ENCODE measurements around the gene HSD17B1. TPM values are rescaled to one million over a fixed set of nuclear protein-coding genes. Genes with fewer than 3 reads are reported as not detected.

Gene HSD17B1
- total RNA-seq, 1 experiment from 2014 or later = 1.5 TPM

DNA sequence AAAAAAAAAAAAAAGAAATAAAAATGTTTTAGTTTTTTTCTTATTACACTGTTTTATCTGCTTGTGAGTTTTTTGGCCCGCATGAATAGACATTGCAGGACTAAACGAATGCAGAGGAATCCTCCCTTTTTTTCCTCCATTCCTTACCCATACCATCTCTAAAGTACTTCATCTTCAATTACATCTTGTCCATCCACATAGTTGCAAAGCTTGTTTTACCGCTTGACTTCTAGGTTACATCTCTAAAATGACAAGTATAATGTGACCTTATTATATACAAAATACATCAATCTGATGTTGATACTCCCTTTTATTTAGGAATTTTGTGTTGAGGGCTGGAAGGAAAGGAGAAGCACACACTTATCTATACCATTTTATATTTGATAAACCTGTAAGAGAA is 43.7 kb downstream of the HSD17B1 start:
- Histone ChIP-seq H3K23ac (ENCODE audit: insufficient read length, low read depth, low read length) (no peak overlapping the region), H4K91ac (ENCODE audit: insufficient read length, low read depth, low read length) (no peak overlapping the region), H2BK15ac (ENCODE audit: low read depth, low read length) (no peak overlapping the region), H3K14ac (ENCODE audit: insufficient read depth, low read length) (no peak overlapping the region), H2BK120ac (ENCODE audit: low read depth, low read length, poor library complexity, severe bottlenecking) (no peak overlapping the region), H4K8ac (replicated peaks; ENCODE audit: insufficient read length, low read depth, low read length) (no peak overlapping the region), H2BK5ac (ENCODE audit: insufficient read length, low read length) (no peak overlapping the region), H3K9ac (ENCODE audit: extremely low read depth, insufficient read length, low read length) (no peak overlapping the region), H3K79me1 (ENCODE audit: insufficient read depth, low read depth, low read length, poor library complexity, severe bottlenecking) (peaks cover 3% of the 10 kb centered on the region), H3K4me1 (ENCODE audit: insufficient read depth, low read length) (no peaks in the 10 kb centered on the region), H3K79me2 (ENCODE audit: insufficient read depth, low read length) (no peaks in the 10 kb centered on the region; the same call in 1 of the 2 replicates), H3K56ac (ENCODE audit: insufficient read length, low read depth, low read length) (no peak overlapping the region), H2AK5ac (ENCODE audit: insufficient read length, low read length) (no peak overlapping the region), H3K27me3 (ENCODE audit: insufficient read depth, low read length) (no peaks in the 10 kb centered on the region), H2AFZ (ENCODE audit: low read length) (no peak overlapping the region), H4K5ac (ENCODE audit: insufficient read length, low read depth, low read length) (no peak overlapping the region), H2BK20ac (ENCODE audit: low read depth, low read length, poor library complexity, severe bottlenecking) (no peak overlapping the region), H3K27ac (ENCODE audit: insufficient read length, low read depth, low read length) (no peak overlapping the region), H3K23me2 (ENCODE audit: insufficient read length, low read depth, low read length, poor library complexity, severe bottlenecking) (no peaks in the 10 kb centered on the region), H3K18ac (ENCODE audit: insufficient read length, low read depth, low read length) (no peak overlapping the region), H3K9me3 (ENCODE audit: control insufficient read depth, low read depth, low read length) (no peaks in the 10 kb centered on the region), H3T11ph (ENCODE audit: low read length) (no peak overlapping the region), H2BK12ac (ENCODE audit: insufficient read length, low read depth, low read length) (no peak overlapping the region), H3K4ac (ENCODE audit: low read depth, low read length) (no peak overlapping the region), H3K4me2 (ENCODE audit: insufficient read depth, insufficient read length, low read length) (no peak overlapping the region), H4K20me1 (ENCODE audit: control insufficient read depth, insufficient read depth, insufficient read length) (no peaks in the 10 kb centered on the region)
- no peaks in the 10 kb centered on the region for H3K9me3 Mint-ChIP-seq
- no peak for DNase-seq
- no peak overlapping the region; a peak in 1 of 7 replicates for H3K27ac Mint-ChIP-seq
- WGBS (ENCODE audit: extremely low coverage, insufficient read length, low lambda C conversion rate) = no CpG with 5 or more reads among the region's 3 CpGs
- TF ChIP-seq, protein P1, sequence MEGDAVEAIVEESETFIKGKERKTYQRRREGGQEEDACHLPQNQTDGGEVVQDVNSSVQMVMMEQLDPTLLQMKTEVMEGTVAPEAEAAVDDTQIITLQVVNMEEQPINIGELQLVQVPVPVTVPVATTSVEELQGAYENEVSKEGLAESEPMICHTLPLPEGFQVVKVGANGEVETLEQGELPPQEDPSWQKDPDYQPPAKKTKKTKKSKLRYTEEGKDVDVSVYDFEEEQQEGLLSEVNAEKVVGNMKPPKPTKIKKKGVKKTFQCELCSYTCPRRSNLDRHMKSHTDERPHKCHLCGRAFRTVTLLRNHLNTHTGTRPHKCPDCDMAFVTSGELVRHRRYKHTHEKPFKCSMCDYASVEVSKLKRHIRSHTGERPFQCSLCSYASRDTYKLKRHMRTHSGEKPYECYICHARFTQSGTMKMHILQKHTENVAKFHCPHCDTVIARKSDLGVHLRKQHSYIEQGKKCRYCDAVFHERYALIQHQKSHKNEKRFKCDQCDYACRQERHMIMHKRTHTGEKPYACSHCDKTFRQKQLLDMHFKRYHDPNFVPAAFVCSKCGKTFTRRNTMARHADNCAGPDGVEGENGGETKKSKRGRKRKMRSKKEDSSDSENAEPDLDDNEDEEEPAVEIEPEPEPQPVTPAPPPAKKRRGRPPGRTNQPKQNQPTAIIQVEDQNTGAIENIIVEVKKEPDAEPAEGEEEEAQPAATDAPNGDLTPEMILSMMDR (conservative IDR thresholded peaks at IDR 0.05) = no peak
- no peak overlapping the region for H3K4me3 Mint-ChIP-seq
- H3K27me3 Mint-ChIP-seq (ENCODE audit: low read depth) = no peaks in the 10 kb centered on the region
- no peaks in the 10 kb centered on the region for H3K4me1 Mint-ChIP-seq
- peaks cover 2 to 10% (median 3%) of the 10 kb centered on the region in 3 experiments; a peak in 4 of 7 replicates for H3K36me3 Mint-ChIP-seq (ENCODE audit: insufficient read depth in 1 of 3, low read depth in 3 of 3)
